Hematopoietic multipotent progenitor cell treated with erythropoietin and hydrocortisone succinate and interleukin-3 and kit ligand, for 4 days (in vitro differentiated cells): ENCODE data around the gene PTPRS.
A peak's percentile ranks its signal among the peaks of the same experiment; 100 is the strongest.
"Not testable (repeated sequence)": the region's sequence is repeated elsewhere in the genome, so short reads cannot be mapped to it uniquely, and the experiment has no call there.

Source experiments
- DNase-seq: peaks from one replicate; pipeline ENCODE4 v3.0.0-alpha.2; 2015

PTPRS gene

DNA sequence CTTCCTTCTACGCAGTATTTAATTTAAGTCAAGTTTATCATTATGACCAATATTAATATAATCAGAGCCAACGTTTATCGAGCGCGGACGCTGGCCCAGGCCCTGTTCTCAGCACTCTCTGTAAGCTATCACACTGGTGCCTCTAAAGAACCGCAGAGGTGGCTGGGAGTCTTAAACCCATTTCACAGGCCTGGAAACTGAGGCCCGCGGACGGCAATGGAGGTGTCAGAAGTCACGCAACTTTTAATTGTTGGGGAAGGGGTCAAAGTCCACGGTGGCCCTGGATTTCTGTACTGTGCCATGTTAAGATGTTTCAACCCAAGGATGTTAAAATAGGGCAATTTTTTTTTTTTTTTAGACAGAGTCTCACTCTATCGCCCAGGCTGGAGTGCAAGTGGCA is 8.8 kb downstream of the PTPRS start:
- no peak for DNase-seq

DNA sequence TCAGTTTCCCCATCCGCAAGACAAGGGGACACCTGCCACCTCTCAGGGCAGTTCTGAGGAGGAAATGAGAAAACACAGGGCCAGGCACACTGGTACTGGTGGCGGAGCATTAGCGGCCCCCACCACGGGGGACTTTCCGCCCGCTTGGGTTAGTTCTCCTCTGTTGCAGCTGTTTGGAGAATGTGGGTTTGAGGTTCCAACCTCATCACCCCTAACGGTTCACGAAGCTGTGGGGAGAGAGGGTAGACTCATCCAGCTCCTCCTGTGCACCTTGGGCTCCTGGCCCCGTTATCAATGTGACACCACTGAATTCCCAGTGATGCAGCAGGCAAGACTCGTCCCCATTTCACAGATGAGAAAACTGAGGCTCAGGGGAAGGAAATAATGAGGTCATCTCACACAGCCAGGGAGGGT is 10.3 kb downstream of the PTPRS start:
- no peak for DNase-seq

DNA sequence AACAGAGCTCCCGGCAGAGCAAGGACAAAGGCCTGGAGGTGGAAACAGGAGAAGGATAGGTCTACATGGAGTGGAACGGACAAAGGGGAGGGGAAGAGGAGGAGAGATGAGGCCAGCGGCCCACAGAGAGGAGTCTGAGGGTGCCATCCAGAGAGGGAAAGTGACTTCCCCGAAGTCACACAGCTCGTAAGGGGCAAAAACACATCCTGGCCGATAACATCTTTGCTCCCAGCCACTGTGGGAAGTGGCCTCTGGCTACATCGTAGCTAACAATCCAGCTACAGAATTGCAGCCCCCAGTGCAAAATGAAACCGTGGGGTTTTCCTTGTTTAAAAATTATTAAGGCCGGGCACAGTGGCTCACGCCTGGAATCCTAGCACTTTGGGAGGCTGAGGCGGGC is 11.5 kb downstream of the PTPRS start:
- DNase-seq, result no peak

DNA sequence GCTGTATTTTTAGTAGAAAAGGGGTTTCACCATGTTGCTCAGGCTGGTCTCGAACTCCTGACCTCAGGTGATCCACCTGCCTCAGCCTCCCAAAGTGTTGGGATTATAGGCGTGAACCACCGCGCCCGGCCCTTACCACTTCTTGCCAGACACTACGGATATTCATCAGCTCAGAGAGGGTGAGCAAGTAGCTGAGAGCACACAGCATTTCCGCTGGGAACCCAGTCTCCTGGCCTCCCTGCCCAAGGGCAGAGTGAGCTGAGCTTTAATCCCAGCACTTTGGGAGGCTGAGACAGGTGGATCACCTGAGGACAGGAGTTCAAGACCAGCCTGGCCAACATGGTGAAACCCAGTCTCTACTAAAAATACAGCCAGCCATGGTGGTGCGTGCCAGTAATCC is 12.2 kb downstream of the PTPRS start:
- not testable (repeated sequence) for DNase-seq

DNA sequence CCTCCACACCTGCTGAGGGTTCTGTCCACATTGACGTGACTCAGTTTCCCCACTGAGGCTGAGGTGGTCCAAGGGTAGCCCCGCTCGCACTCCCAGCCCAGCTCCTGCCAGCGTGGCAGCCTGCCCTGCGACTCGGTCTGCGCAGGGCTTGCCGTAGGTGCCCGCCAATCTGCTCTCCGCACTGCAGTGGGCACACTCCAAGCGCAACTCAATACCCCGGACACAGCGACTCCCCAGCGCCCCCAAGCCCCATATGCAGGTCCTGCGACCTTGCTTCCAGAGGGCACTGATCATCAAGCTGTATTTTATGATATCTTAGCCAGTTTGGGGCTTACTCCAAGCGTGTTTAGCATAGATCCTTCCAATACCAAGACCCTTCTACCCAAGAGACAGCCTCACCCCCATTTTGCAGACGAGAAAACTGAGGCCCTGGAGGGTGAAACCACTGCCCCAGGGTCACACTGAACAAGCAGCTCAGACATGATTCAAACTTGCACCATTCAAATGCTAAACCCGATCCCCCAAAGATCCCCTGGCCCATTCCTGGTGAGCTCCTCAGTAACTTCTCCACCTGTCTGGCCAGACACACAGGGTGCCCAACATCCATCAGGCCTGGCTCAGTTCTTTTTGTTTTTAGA is 13.5 kb downstream of the PTPRS start:
- no peak for DNase-seq

DNA sequence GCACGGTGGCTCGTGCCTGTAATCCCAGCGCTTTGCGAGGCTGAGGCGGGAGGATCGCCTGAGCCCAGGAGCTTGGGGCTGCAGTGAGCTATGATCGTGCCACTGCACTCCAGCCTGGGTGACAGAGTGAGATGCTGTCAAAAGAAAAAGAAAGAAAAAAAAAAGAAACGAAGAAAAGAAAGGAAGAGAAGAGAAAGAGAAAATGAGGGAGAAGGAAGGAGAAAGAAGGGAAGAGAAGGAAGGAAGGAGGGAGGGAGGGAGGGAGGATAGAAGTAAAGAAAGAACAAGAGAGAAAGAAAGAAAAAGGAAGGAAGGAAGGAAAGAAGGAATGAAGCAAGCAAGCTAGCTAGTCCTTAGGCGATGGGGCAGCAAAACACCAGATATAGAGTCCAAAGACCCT is 14.1 kb downstream of the PTPRS start:
- no peak for DNase-seq

DNA sequence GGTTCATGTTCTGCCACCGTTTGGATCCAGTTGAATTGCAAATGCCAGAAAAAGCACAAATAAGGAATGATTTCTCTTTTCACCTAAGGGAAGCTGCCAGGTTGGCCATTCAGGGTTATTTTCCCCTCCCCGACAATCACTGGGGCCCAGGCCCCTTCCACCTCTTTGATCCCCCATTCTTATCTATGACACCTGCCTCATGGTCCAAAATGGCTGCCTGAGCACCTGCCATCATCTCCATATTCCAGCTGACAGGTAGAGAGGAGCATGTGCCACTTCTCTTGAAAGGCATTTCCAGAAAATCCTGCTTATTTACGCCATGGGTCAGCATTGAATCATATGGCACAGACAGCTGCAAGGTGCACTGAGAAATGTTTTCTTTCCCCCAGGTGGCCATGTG is 15.7 kb downstream of the PTPRS start:
- DNase-seq, result no peak

DNA sequence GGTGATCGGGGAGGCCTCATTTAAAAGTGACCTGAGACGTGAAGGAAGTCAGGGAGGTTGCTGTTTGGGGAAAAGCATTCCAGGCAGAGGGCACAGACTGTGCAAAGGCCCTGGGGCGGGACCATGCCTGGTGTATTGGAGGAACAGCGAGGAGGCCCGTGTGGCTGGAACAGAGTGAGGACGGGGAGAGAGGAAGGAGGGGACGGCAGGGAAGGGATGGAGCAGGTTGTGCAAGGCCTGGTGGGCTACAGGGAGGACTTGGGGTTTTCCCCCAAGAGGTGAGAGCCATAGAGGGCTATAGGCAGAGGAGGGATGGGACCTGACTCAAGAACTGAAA is 17.2 kb downstream of the PTPRS start:
- DNase-seq, result no peak

DNA sequence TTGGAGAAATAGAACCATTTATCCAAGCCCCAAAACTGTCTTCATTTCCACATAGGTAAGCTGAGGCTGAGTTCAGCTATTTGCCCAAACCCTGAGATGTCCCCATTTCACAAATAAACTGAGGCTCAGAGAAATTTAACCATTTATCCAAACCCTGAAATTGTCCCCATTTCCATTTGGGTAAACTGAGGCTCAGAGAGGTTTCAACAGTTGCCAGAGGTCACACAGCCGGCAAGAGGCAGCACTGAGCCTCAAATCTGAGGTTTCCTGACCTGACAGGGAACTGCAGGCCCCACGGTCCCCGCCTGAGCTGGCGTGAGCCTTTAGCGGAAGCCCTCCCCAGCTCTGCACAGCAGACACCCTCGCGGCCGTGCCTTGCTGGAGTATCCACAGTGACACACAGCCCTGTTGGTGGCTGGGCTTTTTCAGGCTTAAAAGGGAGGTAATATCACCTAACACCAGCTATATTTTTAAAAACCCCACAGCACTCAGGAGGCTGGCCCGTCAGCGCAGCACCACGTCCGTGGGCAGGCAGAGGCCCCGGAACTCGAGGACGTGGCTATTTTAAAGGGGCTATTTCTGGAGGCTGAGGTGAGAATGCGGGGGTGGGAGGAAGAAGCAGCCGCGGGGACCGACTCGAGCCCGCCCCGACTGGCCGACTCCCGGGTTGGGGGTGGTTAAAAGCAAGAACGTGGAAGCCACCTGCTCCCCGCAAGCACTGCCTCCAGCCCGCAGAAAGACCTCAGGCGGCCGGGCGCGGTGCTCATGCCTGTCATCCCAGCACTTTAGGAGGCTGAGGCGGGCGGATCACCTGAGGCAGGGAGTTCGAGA is 18.5 kb downstream of the PTPRS start:
- peak; percentile 51 for DNase-seq

DNA sequence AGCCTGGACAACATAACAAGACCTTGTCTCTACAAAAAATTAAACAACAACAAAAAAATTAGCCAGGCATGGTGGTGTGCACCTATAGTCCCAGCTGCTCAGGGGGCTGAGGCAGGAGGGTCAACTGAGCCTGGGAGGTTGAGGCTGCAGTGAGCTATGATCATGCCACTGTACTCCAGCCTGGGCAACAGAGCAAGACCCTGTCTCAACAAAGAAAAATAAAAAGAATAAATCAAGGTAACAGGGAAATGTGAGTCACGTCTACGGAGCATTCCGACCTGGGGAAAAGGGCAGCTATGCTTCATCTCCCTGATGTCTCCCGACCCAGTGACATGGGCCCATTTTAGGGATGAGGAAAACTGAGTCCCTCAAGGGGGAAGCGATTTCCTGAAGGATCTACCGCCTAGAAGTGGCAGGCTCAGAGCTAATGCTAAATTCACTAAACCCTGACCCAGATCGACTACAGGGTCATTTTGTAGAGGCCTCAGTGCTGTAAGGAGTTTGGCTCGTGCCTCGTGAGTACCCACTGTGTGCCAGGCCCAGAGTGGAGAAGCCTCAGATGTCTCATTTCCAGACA is 19.5 kb downstream of the PTPRS start:
- DNase-seq, result no peak

DNA sequence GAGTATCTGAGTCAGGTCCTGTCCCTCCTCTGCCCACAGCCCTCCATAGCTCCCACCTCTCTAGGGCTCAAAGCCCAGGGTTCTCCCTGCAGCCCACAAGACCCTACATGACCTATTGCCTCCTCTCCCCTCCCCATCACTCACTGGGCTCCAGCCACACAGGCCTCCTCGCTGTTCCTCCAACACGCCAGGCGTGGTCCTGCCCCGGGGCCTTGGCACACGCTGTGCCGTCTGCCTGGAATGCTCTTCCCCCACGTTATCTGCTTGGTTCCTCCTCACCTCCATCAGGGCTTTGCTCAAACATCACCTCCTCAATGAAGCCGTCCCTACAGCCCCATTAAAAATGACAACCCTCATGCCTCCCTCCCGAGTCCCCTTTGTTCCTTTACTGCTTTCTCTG is 21.1 kb downstream of the PTPRS start:
- no peak for DNase-seq

DNA sequence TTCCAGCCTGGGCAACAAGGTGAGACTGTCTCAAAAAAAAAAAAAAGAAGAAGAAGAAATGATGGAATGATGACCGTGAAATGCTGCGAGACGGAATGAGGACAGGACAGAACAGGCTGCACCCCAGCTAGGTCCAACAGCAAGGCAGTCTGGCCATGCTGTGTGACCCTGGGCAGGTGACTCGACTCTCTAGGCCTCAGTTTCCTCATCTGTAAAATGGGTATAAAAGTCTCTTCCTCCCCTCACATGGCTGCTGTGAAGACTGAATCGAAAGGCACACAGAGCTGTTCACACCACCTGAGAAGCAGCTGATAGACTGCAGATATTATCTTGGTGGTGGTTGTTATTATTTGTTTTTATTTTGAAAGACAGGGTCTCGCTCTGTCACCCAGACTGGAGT is 22.3 kb downstream of the PTPRS start:
- DNase-seq, result no peak

DNA sequence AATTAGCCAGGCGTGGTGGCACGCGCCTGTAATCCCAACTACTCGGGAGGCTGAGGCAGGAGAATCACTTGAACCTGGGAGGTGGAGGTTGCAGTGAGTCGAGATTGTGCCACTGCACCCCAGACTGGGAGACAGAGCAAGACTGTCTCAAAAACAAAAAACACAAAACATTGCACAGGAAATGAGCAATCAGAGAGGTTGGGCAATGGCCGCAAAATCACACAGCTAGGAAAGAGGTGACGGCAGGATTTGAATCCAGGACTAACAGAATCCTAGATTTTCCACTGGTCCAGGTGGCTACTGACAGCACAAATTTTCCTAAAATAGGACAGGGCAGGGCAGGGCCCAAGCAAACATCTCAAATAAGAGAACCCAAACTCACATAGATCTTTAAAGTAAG is 23.3 kb downstream of the PTPRS start:
- no peak for DNase-seq

DNA sequence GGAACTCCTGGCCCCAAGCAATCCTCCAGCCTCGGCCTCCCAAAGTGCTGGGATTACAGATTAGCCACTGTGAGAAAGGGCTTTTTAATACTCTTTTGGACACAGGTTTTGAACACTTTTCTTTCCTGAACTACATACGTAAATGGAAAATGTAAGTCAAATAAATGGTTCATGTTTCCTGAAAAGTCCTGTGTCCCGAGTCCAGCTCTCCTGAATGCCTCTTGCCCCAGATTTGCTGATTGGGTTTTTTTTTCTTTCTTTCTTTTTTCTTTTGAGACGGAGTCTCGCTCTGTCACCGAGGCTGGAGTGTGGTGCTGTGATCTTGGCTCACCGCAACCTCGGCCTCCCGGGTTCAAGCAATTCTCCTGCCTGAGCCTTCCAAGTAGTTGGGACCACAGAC is 24.5 kb downstream of the PTPRS start:
- DNase-seq, result no peak

DNA sequence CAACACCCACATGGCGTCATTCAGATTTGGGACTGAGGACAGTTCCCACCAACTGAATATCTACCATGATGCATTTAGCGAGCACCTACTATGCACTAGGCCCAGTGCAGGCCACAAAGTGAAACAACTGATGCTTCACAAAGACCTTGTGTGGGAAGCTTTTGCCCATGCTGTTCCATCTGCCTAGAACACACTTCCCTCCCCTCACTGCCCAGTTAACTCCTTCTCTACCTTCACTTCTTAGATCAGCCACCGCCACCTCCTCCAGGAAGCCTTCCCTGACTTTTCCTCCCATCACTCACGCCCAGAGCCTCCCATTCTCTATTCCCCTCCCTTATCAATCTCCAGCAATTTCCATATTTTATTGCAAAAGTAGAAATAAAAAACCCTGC is 25.7 kb downstream of the PTPRS start:
- no peak for DNase-seq

DNA sequence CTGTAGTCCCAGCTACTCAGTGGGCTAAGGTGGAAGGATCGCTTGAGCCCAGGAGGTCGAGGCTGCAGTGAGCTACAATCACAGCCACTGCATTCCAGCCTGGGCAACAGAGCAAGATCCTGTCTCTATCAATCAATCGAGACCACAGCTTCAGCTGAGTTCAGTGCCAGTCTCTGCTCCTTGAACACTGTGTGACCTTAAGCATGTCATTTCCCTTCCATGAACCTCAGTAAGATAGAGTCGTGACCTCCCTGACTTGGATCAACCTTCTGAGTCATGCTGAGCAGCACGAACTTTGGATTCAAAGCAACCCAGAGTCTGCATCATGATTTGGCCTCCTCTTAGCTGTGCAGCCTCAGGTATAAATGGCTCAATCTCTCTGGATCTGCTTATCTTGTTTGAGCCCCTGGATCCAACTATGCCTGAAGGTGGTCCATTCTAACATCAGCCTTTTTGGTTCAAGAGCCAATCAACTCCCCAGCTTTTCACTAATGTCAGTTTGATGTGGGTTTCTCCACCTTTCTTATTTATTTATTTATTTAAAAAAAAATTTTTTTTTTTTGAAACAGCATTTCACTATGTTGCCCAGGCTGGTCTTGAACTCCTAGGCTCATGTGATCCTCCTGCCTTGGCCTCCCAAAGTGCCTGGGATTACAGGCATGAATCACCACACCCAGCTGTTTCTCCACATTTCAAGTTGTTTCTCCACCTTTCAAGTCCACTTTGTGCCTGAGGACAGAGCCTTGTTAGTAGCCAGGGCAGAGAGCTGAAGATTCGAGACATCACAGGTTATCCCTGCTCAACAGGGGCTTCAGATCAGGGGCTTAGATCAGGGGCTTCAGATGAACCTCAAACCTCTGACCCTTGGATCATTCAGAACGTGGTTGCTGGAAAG is 26.4 kb downstream of the PTPRS start:
- DNase-seq, result no peak

DNA sequence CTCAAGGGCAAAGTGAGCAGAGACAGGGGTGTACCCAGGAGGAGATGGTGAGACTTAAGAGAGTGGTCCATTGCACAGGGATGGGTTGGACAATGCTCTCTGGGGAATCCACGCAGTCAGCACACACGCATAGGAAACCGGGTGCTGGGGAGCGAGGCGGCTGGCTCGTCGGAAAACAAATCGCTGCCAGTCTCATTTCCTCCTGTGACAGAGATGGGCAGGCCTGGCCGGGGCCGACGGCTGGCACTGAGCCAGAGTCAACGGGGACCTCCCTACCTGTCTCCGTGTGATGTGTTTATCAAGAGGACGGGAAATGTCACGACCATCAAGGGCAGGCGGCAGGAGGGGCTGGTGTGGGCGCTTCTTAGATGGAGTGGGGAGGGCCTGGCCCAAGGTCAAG is 27.3 kb downstream of the PTPRS start:
- DNase-seq, result no peak

DNA sequence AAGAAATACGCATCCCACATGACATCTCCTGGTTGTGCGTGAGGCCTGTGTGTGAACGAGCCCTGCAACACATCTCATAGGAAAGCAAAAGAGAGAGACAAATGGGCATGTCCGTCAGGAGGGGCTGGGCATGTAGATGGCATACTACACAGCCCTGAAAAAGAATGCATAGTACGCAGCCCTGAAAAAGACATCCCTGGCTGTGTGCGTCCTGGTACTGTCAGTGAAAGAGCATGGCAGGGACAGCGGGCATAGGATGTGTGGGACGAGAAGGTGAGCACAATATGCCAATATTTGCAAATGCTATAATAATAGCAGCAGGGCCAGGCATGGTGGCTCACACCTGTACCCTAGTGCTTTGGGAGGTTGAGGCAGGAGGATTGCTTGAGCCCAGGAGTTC is 28.6 kb downstream of the PTPRS start:
- no peak for DNase-seq

DNA sequence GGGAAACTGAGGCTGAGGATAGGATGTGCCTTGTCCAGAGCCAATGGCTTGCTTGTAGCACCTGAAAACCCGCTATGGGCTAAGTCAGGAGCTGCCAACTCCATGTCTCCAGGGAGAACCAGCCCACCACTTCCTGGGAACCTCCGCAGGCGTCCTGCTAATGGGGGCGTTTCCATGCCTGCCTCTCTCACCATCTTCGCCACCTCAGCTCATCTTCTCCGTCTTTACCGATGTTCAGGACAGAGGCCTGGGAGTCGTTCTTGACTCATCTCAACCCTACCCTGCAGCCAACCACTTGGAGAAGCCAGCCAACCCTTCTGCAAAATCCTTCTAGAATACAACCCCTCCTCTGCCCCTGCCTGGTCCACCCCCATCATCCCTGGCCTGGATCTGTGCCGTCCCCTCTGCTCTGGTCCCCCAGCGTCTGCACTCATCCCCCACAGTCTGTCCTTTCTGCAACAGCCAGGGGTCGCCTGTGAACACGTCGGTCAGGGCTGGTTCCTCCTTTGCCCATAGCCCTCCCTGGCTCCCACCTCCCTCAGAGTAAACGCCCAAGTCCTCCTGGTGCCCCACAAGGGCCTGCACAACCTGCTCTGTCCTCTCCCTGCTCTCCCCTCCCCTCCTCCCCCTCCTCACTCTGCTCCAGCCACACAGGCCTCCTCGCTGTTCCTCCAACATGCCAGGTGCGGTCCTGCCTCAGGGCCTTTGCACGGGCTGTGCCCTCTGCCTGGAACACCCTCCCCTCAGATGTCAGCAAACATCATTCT is 31.0 kb downstream of the PTPRS start:
- no peak for DNase-seq

DNA sequence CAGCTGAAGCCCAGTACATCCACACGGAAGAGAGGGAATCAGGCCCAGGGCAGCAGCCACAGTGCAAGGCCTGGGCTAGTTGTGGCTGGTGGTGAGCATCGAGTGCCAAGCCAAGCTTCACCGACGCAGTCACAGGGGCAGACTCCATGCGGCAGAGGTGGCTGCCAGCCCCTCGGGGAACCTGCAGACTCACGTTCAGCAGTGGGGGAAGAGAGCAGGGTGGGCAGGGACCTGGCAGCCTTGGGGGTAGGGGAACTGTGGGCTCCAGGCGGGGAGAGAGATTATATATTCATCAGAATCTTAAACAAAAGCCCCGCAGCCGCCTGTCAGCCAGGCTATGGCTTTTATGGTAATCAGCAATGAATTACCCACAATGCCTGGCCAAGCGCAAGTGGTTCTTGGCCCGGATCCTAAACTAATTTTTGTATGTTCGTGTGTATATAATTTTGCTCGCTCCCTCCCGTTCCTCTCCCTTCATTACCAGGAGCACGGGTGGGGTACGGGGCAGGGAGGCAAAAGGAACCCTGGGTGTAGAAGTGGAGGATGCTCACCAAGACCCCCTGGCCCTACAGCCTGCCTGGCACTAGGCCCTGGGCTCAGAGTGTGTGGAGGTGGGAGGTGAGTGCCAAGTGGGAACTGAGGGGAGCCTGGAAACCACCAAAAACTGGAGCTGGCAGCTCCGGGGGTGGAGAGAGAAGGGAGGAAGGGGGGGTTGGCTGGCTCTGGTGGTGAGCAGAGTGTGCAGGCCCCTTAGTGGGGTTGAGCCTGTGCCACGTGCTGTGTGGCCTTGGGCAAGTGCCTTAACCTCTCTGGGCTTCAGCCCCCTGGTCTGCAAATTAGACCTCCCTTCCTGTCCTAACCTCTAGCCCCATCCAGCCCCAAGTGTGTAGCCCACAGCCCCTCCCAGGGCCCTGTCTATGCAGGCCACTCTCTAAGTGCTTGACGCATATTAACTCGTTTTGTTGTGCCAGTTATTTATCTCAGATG is 31.9 kb downstream of the PTPRS start:
- DNase-seq, result no peak

DNA sequence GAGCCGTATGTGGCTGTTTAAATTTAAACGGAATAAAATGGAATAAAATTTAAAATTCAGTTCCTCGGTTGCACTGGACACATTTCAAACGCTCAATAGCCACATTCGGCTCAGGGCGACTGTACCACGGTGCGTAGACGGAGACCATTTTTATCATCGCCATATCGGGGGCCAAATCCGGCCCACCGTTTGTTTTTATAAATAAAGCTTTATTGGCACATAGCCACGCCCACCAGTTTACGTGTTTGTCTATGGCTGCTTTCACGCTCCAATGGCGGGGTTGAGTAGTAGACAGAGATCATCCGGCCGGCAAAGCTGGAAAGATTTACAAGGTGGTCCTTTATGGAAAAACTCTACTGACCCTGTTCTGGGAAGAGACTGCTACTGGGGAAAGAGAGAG is 33.0 kb downstream of the PTPRS start:
- DNase-seq, result no peak
